Thoracic aorta (tissue), 2 donors: Measurements from ENCODE around the gene INSR. TPM values are rescaled to one million over a fixed set of nuclear protein-coding genes. Genes with fewer than 3 reads are reported as not detected.

Experiments
- ATAC-seq: fragments of 150-250 bp; one replicate; pipeline ENCODE4 v1.8.0; 2017; ENCODE audit warnings: low read depth; ENCODE audit not compliant: insufficient number of reproducible peaks, low FRiP score
- DNase-seq: peaks from one replicate; pipeline ENCODE4 v3.0.0-alpha.2; 2020; ENCODE audit warnings: low spot score
- H3K27ac ChIP-seq, 2 donors: fragments of 200-600 bp; sonication (generic); 1 replicate in 1 of 2; 2 replicates in 1 of 2; pipeline ENCODE4 v1.5.1; 2016; ENCODE audit warnings: mild to moderate bottlenecking in 2 of 2, moderate library complexity in 2 of 2
- H3K27me3 ChIP-seq: fragments of 200-600 bp; sonication (generic); replicated peaks from 2 replicates; pipeline ENCODE4 v1.6.0; 2016; ENCODE audit warnings: mild to moderate bottlenecking; ENCODE audit not compliant: insufficient read depth
- H3K36me3 ChIP-seq: fragments of 200-600 bp; sonication (generic); one replicate; pipeline ENCODE4 v1.5.1; 2016
- H3K4me1 ChIP-seq, 2 donors: fragments of 200-600 bp; sonication (generic); 1 replicate in 1 of 2; 2 replicates in 1 of 2; pipeline versions ENCODE4 v1.5.1 to v1.6.0; 2016; ENCODE audit warnings: low read depth in 2 of 2, mild to moderate bottlenecking in 1 of 2; ENCODE audit not compliant: control insufficient read depth in 1 of 2
- H3K4me3 ChIP-seq: fragments of 200-600 bp; sonication (generic); 2 replicates; pipeline ENCODE4 v1.5.1; 2016; ENCODE audit warnings: mild to moderate bottlenecking
- H3K9me3 ChIP-seq: fragments of 200-600 bp; sonication (generic); 2 replicates; pipeline ENCODE4 v1.5.1; 2016
- CTCF ChIP-seq: fragments of 200-600 bp; sonication (generic); IDR thresholded peaks from one replicate; pipeline ENCODE4 v1.5.1; 2019; ENCODE audit warnings: antibody characterized with exemption
- total RNA-seq, 2 donors: library from RNA; depleted of rRNA; stranded (reverse); fragments of >200 nt; gene quantifications; one replicate each; pipeline versions ENCODE4 v1.1.0 to v1.2.3, GENCODE V29; 2016

The INSR gene
- total RNA-seq, 2 donors from 2014 or later = 102 to 116 TPM

GRCh38 chr19:7187605-7188339 is 106.4 kb downstream of the INSR start:
- no peak overlapping the region for H3K27ac ChIP-seq
- ATAC-seq = no peak
- TF ChIP-seq CTCF = no peak

GRCh38 chr19:7182489-7182888 is 111.7 kb downstream of the INSR start:
- ATAC-seq = no peak
- Histone ChIP-seq H3K4me1 (peaks cover 8 to 29% of the 10 kb centered on the region in 2 donors), H3K9me3 (no peaks in the 10 kb centered on the region)

More at GRCh38 chr19:7187605-7188339, 106.4 kb downstream of the INSR start:
- H3K4me1 ChIP-seq = peaks cover 2 to 9% of the 10 kb centered on the region in 2 donors
- no peak overlapping the region for H3K4me3 ChIP-seq
- H3K36me3 ChIP-seq = peaks cover 5% of the 10 kb centered on the region
- H3K9me3 ChIP-seq = no peaks in the 10 kb centered on the region
- no peaks in the 10 kb centered on the region for H3K27me3 ChIP-seq
- DNase-seq = no peak

GRCh38 chr19:7179917-7180306 is 114.3 kb downstream of the INSR start:
- Histone ChIP-seq H3K4me1 (peaks cover 8 to 29% of the 10 kb centered on the region in 2 donors), H3K36me3 (peaks cover 5% of the 10 kb centered on the region), H3K27ac (no peak overlapping the region), H3K9me3 (no peaks in the 10 kb centered on the region), H3K4me3 (no peak overlapping the region), H3K27me3 (no peaks in the 10 kb centered on the region)
- no peak for TF ChIP-seq CTCF
- DNase-seq (no peak), ATAC-seq (no peak)

More at GRCh38 chr19:7182489-7182888, 111.7 kb downstream of the INSR start:
- no peak for TF ChIP-seq CTCF
- peak overlapping the region in 1 of 2 donors; percentile 10 for H3K27ac ChIP-seq
- no peaks in the 10 kb centered on the region for H3K27me3 ChIP-seq
- peak overlapping the region; percentile 7 for H3K4me3 ChIP-seq
- peaks cover 5% of the 10 kb centered on the region for H3K36me3 ChIP-seq
- no peak for DNase-seq

- H3K4me3 ChIP-seq = no peak overlapping the region
- ATAC-seq (no peak), DNase-seq (no peak)
- H3K9me3 ChIP-seq = no peaks in the 10 kb centered on the region
- peaks cover 15% of the 10 kb centered on the region for H3K36me3 ChIP-seq
- TF ChIP-seq CTCF = no peak
- H3K4me1 ChIP-seq = peaks cover 8 to 22% of the 10 kb centered on the region in 2 donors
- no peaks in the 10 kb centered on the region for H3K27me3 ChIP-seq
- H3K27ac ChIP-seq = no peak overlapping the region
Observed at GRCh38 chr19:7177926-7178325, 116.3 kb downstream of the INSR start.

- no peak for ATAC-seq
- TF ChIP-seq CTCF = no peak
- Histone ChIP-seq H3K4me3 (no peak overlapping the region), H3K27me3 (no peaks in the 10 kb centered on the region), H3K9me3 (no peaks in the 10 kb centered on the region), H3K27ac (no peak overlapping the region), H3K36me3 (peaks cover 23% of the 10 kb centered on the region), H3K4me1 (peaks cover 0 to 11% of the 10 kb centered on the region in 2 donors)
- no peak for DNase-seq
Observed at GRCh38 chr19:7176792-7177191, 117.4 kb downstream of the INSR start.
